HFF-Myc (cell line): ENCODE data around the gene GH2.

Experiments
- DNase-seq: peaks from one replicate; pipeline ENCODE4 v3.0.0-alpha.2; 2011; ENCODE audit warnings: low read depth; ENCODE audit errors: extremely low read depth
- H3K4me3 ChIP-seq: replicated peaks from 2 replicates; pipeline ENCODE4 v1.5.1; 2011; ENCODE audit warnings: low read depth, mild to moderate bottlenecking, control low read depth, low read length
- CTCF ChIP-seq: IDR thresholded peaks from 2 replicates; pipeline ENCODE4 v1.5.1; 2012; ENCODE audit warnings: mild to moderate bottlenecking, low read depth, low read length, control low read depth; ENCODE audit errors: missing control alignments

GH2 gene

GRCh38 chr17:63841350-63842172 lies 40.2 kb downstream of the GH2 start:
- peak overlapping the region; percentile 77 for H3K4me3 ChIP-seq
- no peak for DNase-seq
- no peak for TF ChIP-seq CTCF

GRCh38 chr17:63840591-63841349 lies 41.0 kb downstream of the GH2 start:
- TF ChIP-seq CTCF = no peak
- peak; percentile 53 for DNase-seq

GRCh38 chr17:63838631-63839171 lies 43.0 kb downstream of the GH2 start:
- H3K4me3 ChIP-seq = 0 out of 2 replicates have a peak overlapping the region, but pooled peaks have one; percentile 7
- DNase-seq = no peak
- no peak for TF ChIP-seq CTCF

More at GRCh38 chr17:63840591-63841349, 41.0 kb downstream of the GH2 start:
- H3K4me3 ChIP-seq = peak overlapping the region; percentile 77

- no peak for DNase-seq
- no peak overlapping the region for H3K4me3 ChIP-seq
- no peak for TF ChIP-seq CTCF
These were observed 43.7 kb downstream of the GH2 start for GRCh38 chr17:63837962-63838600.

GRCh38 chr17:63837480-63837879 lies 44.3 kb downstream of the GH2 start:
- DNase-seq = no peak
- no peak for TF ChIP-seq CTCF
- H3K4me3 ChIP-seq = no peak overlapping the region

- DNase-seq = no peak
- no peak for TF ChIP-seq CTCF
- no peak overlapping the region for H3K4me3 ChIP-seq
These were observed 44.9 kb downstream of the GH2 start for GRCh38 chr17:63836811-63837210.
